NK-92 treated with Interleukin-12 subunit alpha and Interleukin-12 subunit beta, amount 100 ng/mL, for 24 hours (cell line): ENCODE results near the gene AVPR1B.
A peak's percentile ranks its signal among the peaks of the same experiment; 100 is the strongest.

Experiments
- DNase-seq: peaks from one replicate; lab custom pipeline; 2025; lab: John Stamatoyannopoulos, UW

Gene AVPR1B

GRCh38 chr1:206112600-206113301, 4.4 kb downstream of the AVPR1B start:
- DNase-seq = no peak

DNA sequence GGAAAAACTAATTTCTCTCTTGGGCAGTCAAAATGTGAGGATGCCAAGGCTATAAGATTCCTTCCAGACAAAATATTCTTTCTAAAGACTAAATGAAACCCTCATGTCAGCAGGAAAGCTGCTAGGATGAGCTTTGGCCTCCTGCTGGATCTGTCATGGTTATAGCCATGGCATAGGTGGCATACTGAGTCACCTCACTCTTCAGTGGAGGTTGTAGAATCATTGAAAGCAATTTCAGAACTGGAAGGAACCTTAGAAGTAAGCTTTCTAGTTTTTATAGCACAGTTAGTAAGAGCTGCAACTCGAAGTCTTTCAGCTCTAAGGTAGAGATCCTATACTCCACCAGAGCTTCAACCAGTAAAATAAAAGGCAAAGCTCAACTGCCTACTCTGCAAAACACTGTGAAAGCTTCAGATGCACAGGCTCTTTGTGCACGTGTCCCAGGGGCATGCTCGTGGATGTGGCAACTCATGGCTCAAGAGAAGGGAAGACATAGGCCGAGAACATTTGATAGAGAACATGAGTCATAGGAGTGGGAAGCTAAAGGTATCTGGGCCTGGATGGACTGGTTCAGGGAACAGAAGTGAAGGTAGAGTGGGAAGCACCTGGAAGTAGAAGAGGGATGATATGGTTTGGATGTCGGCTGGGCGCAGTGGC, 5.8 kb downstream of the AVPR1B start:
- DNase-seq = no peak

DNA sequence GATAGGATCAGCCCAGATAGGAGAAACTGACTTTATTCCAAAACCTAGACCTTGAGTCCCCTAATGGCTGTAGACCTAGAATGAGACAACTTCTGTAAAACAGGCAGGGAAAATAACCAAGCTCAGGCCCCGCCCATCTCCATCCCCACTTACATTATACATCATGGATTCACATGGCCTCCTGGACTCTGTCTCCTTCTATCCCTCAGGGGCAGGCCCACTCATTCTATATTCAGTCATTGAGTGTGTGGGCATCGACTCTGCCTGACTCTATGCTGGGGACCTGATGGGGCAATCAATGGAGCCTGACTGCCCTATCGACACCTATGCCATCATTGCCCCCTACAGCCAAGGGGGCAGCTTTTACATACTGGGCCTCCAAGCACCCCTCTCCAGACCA, 6.4 kb downstream of the AVPR1B start:
- DNase-seq = no peak

DNA sequence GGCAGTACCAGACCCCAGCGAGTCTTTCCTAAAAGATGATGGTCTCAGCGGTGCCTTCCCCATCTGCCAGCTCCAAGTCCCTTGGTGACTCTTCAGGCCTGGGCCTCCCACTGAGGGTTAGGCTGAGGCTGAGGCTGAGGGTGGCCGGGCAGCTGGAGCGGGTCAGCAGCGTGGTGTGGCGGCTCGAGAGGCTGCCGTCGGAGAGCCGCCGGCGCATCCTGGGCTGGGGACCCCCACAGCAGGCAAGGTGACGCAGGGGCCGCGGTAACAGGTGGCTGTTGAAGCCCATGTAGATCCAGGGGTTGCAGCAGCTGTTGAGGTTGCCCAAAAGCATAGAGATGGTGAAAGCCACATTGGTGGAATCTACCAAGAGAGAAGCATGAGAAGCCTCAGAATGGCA, 7.0 kb downstream of the AVPR1B start:
- no peak for DNase-seq

GRCh38 chr1:206109718-206110117, 7.5 kb downstream of the AVPR1B start:
- no peak for DNase-seq

DNA sequence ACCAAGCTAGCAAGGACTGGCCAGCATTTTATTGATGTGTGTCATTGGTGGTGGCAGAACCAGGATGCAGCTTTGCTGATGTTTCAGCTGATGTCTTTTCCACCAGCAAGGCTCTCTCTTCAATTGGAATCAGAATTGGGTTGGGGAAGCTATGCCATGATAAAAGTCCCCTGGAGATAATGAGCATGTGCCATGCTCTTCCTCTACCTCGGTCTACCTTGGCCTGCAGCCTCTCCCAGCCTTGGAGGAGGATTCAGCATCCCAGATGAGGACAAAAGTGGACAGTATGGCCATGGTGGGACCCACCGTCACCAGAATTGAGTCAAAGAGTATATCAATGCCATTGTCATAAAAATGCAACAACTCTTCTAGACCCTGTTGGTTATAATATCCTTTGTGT, 8.6 kb downstream of the AVPR1B start:
- no peak for DNase-seq

DNA sequence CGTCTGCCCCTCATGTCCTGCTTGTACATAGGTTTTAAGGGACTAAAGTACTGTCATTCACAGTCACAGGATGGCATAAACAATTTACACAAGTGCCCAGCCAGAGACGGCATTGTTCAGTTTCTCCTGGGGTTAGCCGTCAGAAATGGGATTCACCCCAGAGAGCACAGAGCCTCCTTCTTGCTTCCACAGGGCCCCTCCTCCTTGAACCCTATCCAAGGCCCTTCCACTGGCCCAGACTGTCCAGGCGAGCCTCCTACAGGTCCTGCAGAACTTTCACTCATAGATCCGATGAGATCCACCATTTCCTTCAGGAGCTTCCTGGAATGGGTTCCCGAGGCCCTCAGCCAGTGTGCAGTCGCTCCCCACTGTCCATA, 10.0 kb downstream of the AVPR1B start:
- no peak for DNase-seq

- DNase-seq = peak; percentile 46
These were observed 10.6 kb downstream of the AVPR1B start for GRCh38 chr1:206106328-206107167.

- DNase-seq = no peak
These were observed 11.7 kb downstream of the AVPR1B start for GRCh38 chr1:206105464-206105995.

DNA sequence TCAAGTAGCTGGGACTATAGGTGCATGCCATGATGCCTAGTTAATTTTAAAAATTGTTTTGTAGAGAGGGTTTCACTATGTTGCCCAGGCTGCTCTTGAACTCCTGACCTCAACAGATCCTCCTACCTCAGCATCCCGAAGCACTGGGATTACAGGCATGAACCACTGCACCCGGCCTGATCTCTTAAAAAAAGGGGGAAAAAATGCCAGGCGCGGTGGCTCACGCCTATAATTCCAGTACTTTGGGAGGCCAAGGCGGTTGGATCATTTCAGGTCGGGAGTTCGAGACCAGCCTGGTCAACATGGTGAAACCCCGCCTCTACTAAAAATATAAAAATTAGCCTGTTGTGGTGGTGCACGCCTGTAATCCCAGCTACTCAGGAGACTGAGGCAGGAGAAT, 13.2 kb downstream of the AVPR1B start:
- no peak for DNase-seq

GRCh38 chr1:206102292-206102936, 14.8 kb downstream of the AVPR1B start:
- no peak for DNase-seq

- no peak for DNase-seq
These were observed 15.7 kb downstream of the AVPR1B start for GRCh38 chr1:206101351-206102045.

- no peak for DNase-seq
These were observed 16.9 kb downstream of the AVPR1B start for GRCh38 chr1:206100226-206100815.

DNA sequence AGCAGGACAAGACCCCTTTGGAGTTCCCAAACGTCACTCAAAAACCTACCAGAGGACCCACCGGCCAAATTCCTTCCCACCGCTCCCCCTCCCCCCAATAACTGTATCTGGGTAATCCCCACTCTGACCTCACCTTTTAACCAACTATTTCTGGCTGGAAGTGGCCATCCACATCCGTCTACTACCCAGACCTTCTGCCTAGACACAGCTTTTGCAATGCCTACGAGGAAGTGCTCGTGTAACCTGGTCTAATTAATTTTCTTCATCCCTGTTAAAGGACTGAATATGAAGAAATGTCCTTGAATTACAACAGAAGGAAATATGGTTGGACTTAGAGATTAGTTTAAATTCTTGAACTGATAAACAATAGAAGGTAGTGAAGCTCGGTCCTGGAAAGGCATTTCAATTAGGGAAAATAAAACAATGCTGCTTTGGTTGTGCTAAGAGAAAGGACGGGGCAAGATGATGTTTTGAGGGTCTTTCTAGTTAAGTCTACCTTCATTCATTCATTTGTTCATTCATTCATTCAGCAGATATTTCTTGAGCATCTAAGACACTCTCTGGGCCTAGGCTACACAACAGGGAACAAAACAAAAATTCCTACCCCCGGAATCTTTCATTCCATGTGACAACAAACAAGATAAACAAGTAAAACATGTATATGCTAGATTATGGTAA, 18.8 kb downstream of the AVPR1B start:
- no peak for DNase-seq

- DNase-seq = no peak
These were observed 19.8 kb downstream of the AVPR1B start for GRCh38 chr1:206097381-206097780.

DNA sequence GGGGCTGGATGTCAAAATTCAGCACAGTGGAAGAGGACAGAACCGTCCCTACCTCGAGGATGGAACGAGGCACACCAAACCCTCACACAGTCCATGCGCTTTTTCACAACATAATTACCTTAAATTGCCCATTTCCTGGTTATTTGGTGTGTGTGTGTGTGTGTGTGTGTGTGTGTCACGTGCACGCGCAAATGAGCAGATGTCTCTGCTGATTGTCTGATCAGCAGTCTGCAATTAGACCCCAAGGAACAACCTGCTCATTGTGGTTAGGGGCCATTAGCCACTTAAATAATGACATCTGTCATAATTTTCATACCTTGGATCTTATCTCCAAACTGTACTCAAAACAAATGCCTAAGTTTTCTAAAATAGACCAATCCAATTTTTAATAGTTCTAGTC, 23.2 kb downstream of the AVPR1B start:
- no peak for DNase-seq

GRCh38 chr1:206089341-206089740, 27.8 kb downstream of the AVPR1B start:
- no peak for DNase-seq

GRCh38 chr1:206087091-206087490, 30.1 kb downstream of the AVPR1B start:
- DNase-seq = no peak

DNA sequence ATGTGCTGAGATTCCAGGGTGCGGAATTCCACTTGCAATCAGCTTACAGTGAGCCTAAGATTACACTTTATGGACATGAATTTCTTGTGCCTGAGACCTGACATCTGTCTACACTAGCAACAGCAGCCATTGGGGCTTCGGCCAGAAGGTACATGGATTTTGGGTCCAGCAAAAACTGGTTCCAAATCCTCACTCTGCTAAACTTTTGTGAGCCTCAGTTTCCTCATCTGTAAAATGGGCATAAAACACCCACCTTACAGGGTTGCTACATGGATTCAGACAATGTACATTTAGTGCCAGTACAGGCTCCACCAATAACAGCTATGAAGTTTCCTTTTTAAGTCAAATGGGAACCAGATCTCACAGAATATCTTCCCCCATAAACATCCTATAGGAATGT, 33.4 kb downstream of the AVPR1B start:
- no peak for DNase-seq

DNA sequence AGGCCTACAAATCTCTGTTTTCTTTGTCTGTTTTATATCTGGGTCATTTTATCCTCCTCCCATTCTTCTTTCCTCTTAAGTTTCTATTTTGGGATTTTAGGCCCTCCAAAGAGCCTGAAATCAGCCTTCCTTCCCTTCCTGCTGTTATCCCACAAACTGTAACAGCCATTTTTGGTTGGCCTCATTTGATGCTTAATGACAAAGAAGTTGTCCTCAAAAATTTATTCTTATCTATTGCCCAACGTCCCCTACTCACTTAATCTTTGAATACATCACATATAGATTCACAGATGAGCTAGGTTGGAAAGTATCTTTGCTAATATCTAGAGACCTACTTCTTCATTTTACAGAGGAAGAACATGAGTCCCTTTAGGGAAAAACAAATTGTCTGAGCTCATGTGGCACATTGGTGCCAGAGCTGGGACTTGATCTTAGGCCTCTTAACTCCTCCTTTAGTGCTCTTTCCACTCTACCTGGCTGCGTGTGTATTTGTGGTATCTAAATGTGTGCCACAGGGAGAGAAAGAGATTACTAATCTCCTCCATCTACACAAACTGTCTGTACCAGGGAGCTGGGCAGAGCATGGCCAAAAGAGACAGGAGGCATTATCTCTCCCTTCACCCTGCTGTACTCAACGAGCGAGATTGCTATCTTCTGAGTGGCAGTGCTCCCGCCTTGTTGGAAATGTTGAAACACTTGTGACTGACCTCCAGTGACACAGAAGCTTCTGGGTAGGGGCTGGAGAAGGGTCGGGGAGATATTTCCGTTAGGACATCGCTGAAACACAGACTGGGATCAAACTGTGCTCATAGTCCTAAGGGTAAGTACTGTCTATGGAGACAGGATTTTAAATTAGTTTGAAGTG, 34.1 kb downstream of the AVPR1B start:
- DNase-seq = no peak
